Spleen (tissue), 11 donors: ENCODE measurements around the gene BPIFB1. TPM values are rescaled to one million over a fixed set of nuclear protein-coding genes. Genes with fewer than 3 reads are reported as not detected.
A peak's percentile ranks its signal among the peaks of the same experiment; 100 is the strongest.

Source experiments
- DNase-seq: peaks from one replicate; pipeline ENCODE4 v3.0.0-alpha.2; 2020
- H3K27ac ChIP-seq, 8 donors: fragments of 200-600 bp; sonication (generic) in 7 of 8; 1 replicate in 4 of 8; 2 replicates in 4 of 8; pipeline versions ENCODE4 v1.5.0 to v1.8.0; 2016 to 2021; ENCODE audit warnings: inconsistent platforms in 4 of 8, mild to moderate bottlenecking in 4 of 8, moderate library complexity in 1 of 8
- H3K27me3 ChIP-seq, 7 donors: fragments of 200-600 bp; sonication (generic) in 6 of 7; replicated peaks in 1 of 7; 1 replicate in 4 of 7; 2 replicates in 3 of 7; pipeline versions ENCODE4 v1.5.0 to v1.8.0; 2016 to 2021; ENCODE audit warnings: inconsistent platforms in 3 of 7, mild to moderate bottlenecking in 1 of 7
- H3K36me3 ChIP-seq, 6 donors: fragments of 200-600 bp; sonication (generic) in 5 of 6; 1 replicate in 4 of 6; 2 replicates in 2 of 6; pipeline versions ENCODE4 v1.5.0 to v1.8.0; 2016 to 2021; ENCODE audit warnings: inconsistent platforms in 2 of 6
- H3K4me1 ChIP-seq, 6 donors: fragments of 200-600 bp; sonication (generic) in 5 of 6; 1 replicate in 3 of 6; 2 replicates in 3 of 6; pipeline versions ENCODE4 v1.5.0 to v1.8.0; 2016 to 2021; ENCODE audit warnings: inconsistent platforms in 3 of 6
- H3K4me3 ChIP-seq, 8 donors: fragments of 200-600 bp; sonication (generic) in 7 of 8; 1 replicate in 4 of 8; 2 replicates in 4 of 8; pipeline versions ENCODE4 v1.5.0 to v1.8.0; 2016 to 2021; ENCODE audit warnings: inconsistent platforms in 4 of 8, mild to moderate bottlenecking in 4 of 8, moderate library complexity in 2 of 8
- H3K9me3 ChIP-seq, 8 donors: fragments of 200-600 bp; sonication (generic) in 7 of 8; 1 replicate in 4 of 8; 2 replicates in 4 of 8; pipeline versions ENCODE4 v1.5.0 to v1.8.0; 2016 to 2021; ENCODE audit warnings: inconsistent platforms in 4 of 8
- CTCF ChIP-seq, 11 experiments: fragments of 200-600 bp in 7 of 11; fragments of 450-650 bp in 4 of 11; sonication (generic) in 4 of 11; IDR thresholded peaks in 8 of 11; conservative IDR thresholded peaks in 3 of 11; 1 replicate in 7 of 11; 2 replicates in 4 of 11; pipeline versions ENCODE4 v1.4.0 to v1.8.0; 2016 to 2021; ENCODE audit warnings: antibody characterized with exemption in 11 of 11, inconsistent platforms in 4 of 11, mild to moderate bottlenecking in 1 of 11
- POLR2A ChIP-seq, 3 donors: fragments of 450-650 bp; IDR thresholded peaks; one replicate each; pipeline ENCODE4 v1.5.1; 2017; ENCODE audit warnings: antibody characterized with exemption in 3 of 3, mild to moderate bottlenecking in 1 of 3
- POLR2AphosphoS5 ChIP-seq, 3 donors: sonication (generic); formaldehyde crosslinking; IDR thresholded peaks; one replicate each; pipeline ENCODE4 v1.5.1; 2017; ENCODE audit warnings: antibody characterized with exemption in 3 of 3
- WGBS, 5 donors: extraction: QIAGEN DNeasy Blood & Tissue Kit in 3 of 5; methylation state at CpG; one replicate each; pipeline versions ENCODE4 v1.1.5 to v1.1.7; 2013 to 2018; 5-methylcytosine and 5-hydroxymethylcytosine counted together
- intact Hi-C: fragments of 100-400 bp; cut with DNase I; formaldehyde crosslinking; loops from one replicate; pipeline ENCODE4 v1.15.0; 2023; ENCODE audit warnings: low total_unique reads
- polyA plus RNA-seq, 3 donors: library from polyadenylated mRNA; stranded (reverse); fragments of 200-250 nt; gene quantifications; one replicate each; pipeline ENCODE4 v1.2.1, GENCODE V29; 2013
- total RNA-seq, 7 donors: library from RNA; depleted of rRNA in 3 of 7; stranded (reverse); fragments of >200 nt in 3 of 7; fragmentation: NEBNext Ultra II Directional in 4 of 7; extraction: Animal tissue kit (Norgen Biotek cat#: 25700) in 4 of 7; gene quantifications; one replicate each; pipeline versions ENCODE4 v1.1.0 to v1.2.1, GENCODE V29; 2016 to 2021
- donor health status: healthy with polysubstance abuse.
- donor health status: DM: no; HTN: no; CAD: no; lungs with moderate emphysema.
- donor health status: DM: no; HTN: no; CAD: no.
- donor health status: Bipolar disorder and iron deficiency.
- donor health status: healthy.
- donor health status: DM: no; HTN: no; CAD: no.
- donor health status: DM: yes; HTN: yes; CAD: no.

BPIFB1 gene
- total and polyA plus RNA-seq, 10 donors = 0.06 TPM; not detected in 8

GRCh38 chr20:33337531-33338165 is 54.6 kb downstream of the BPIFB1 start:
- Histone ChIP-seq H3K27ac (no peak overlapping the region), H3K4me1 (peaks cover 0 to 6% (median 0%) of the 10 kb centered on the region in 6 donors), H3K9me3 (no peaks in the 10 kb centered on the region), H3K36me3 (no peaks in the 10 kb centered on the region), H3K27me3 (peaks cover 0 to 15% (median 0%) of the 10 kb centered on the region in 7 donors), H3K4me3 (no peak overlapping the region)
- TF ChIP-seq POLR2AphosphoS5 (IDR thresholded peaks at IDR 0.05) = no peak
- WGBS, 5 donors = 53 to 72% (median 58%) methylated on average over 6 of the region's 6 CpGs
- DNase-seq = no peak
- intact Hi-C loops = no loop called here

- WGBS, 5 donors = 74 to 88% (median 82%) methylated on average over 5 of the region's 5 CpGs
- Histone ChIP-seq H3K27me3 (peaks cover 0 to 6% (median 0%) of the 10 kb centered on the region in 7 donors), H3K36me3 (no peaks in the 10 kb centered on the region), H3K27ac (no peak overlapping the region), H3K4me3 (no peak overlapping the region), H3K4me1 (peaks cover 0 to 6% (median 0%) of the 10 kb centered on the region in 6 donors), H3K9me3 (no peaks in the 10 kb centered on the region)
- intact Hi-C loops = no loop called here
- DNase-seq = no peak
- TF ChIP-seq POLR2AphosphoS5 (IDR thresholded peaks at IDR 0.05) (no peak), CTCF (IDR thresholded peaks at IDR 0.05 in 8 of 11, conservative IDR thresholded peaks at IDR 0.05 in 3 of 11) (no peak), POLR2A (IDR thresholded peaks at IDR 0.05) (no peak)
These were observed 55.6 kb downstream of the BPIFB1 start for GRCh38 chr20:33338467-33339258.

- Histone ChIP-seq H3K27ac (no peak overlapping the region), H3K4me3 (no peak overlapping the region), H3K9me3 (no peaks in the 10 kb centered on the region), H3K36me3 (no peaks in the 10 kb centered on the region), H3K27me3 (peaks cover 0 to 15% (median 0%) of the 10 kb centered on the region in 7 donors), H3K4me1 (peaks cover 0 to 6% (median 0%) of the 10 kb centered on the region in 6 donors)
- no peak for DNase-seq
- 54 to 62% (median 58%) methylated on average over 7 to 8 of the region's 8 CpGs for WGBS, 5 donors
- intact Hi-C loops = no loop called here
- TF ChIP-seq CTCF (IDR thresholded peaks at IDR 0.05 in 8 of 11, conservative IDR thresholded peaks at IDR 0.05 in 3 of 11) = no peak
- TF ChIP-seq POLR2A (IDR thresholded peaks at IDR 0.05) = no peak
- TF ChIP-seq POLR2AphosphoS5 (IDR thresholded peaks at IDR 0.05) = peak in 2 of 3 donors; percentile 66 to 78
These were observed 56.6 kb downstream of the BPIFB1 start for GRCh38 chr20:33339515-33340058.

GRCh38 chr20:33343521-33343920 is 60.5 kb downstream of the BPIFB1 start:
- TF ChIP-seq POLR2A (IDR thresholded peaks at IDR 0.05) = no peak
- Histone ChIP-seq H3K9me3 (no peaks in the 10 kb centered on the region), H3K36me3 (peaks cover 0 to 12% (median 0%) of the 10 kb centered on the region in 6 donors), H3K27ac (no peak overlapping the region), H3K4me3 (no peak overlapping the region), H3K27me3 (peaks cover 0 to 10% (median 0%) of the 10 kb centered on the region in 7 donors), H3K4me1 (peaks cover 0 to 6% (median 0%) of the 10 kb centered on the region in 6 donors)
- DNase-seq = peak; percentile 15
- WGBS, 5 donors = 93 to 99% (median 97%) methylated on average over 4 of the region's 4 CpGs
- intact Hi-C loops = no loop called here

GRCh38 chr20:33345342-33345741 is 62.3 kb downstream of the BPIFB1 start:
- intact Hi-C loops = no loop called here
- peaks cover 0 to 10% (median 0%) of the 10 kb centered on the region in 7 donors for H3K27me3 ChIP-seq
- DNase-seq = peak; percentile 27
- no peaks in the 10 kb centered on the region for H3K4me1 ChIP-seq
- no peak overlapping the region for H3K4me3 ChIP-seq
- H3K27ac ChIP-seq = no peak overlapping the region
- peaks cover 0 to 29% (median 13%) of the 10 kb centered on the region in 6 donors for H3K36me3 ChIP-seq
- TF ChIP-seq CTCF (IDR thresholded peaks at IDR 0.05 in 8 of 11, conservative IDR thresholded peaks at IDR 0.05 in 3 of 11) (no peak), POLR2AphosphoS5 (IDR thresholded peaks at IDR 0.05) (no peak), POLR2A (IDR thresholded peaks at IDR 0.05) (no peak)
- WGBS, 5 donors = 84 to 94% (median 85%) methylated on average over 9 of the region's 9 CpGs
- no peaks in the 10 kb centered on the region for H3K9me3 ChIP-seq
